Ramos (cell line): ENCODE data around the gene ATP6V0E1.
"Not testable (repeated sequence)": the region's sequence is repeated elsewhere in the genome, so short reads cannot be mapped to it uniquely, and the experiment has no call there.

Source experiments
- in situ Hi-C: fragments of 300-500 bp; cut with MboI; formaldehyde crosslinking; loops from one replicate; pipeline ENCODE4 v1.14.3; 2022; ENCODE audit warnings: low sequenced_read_pairs; ENCODE audit not compliant: unreplicated experiment

The ATP6V0E1 gene

GRCh38 chr5:173055983-173056782, 72.6 kb downstream of the ATP6V0E1 start, which contains the start of gene CREBRF:
TSS of gene CREBRF (plus strand) at chr5:173056352. CDS start at chr5:173080776, 24,424 bp downstream.
- in situ Hi-C loops = no loop called here

- in situ Hi-C loops = no loop called here
Observed at GRCh38 chr5:173056783-173057061, 73.2 kb downstream of the ATP6V0E1 start.

- in situ Hi-C loops = no loop called here
Observed at GRCh38 chr5:173057062-173057924, 73.7 kb downstream of the ATP6V0E1 start.

GRCh38 chr5:173062141-173062540, 78.6 kb downstream of the ATP6V0E1 start:
- in situ Hi-C loops = no loop called here

GRCh38 chr5:173065155-173065554, 81.6 kb downstream of the ATP6V0E1 start:
- in situ Hi-C loops = no loop called here

- in situ Hi-C loops = no loop called here
Observed at GRCh38 chr5:173069671-173070070, 86.1 kb downstream of the ATP6V0E1 start.

GRCh38 chr5:173075137-173075843, 91.7 kb downstream of the ATP6V0E1 start:
- in situ Hi-C loops = no loop called here

- in situ Hi-C loops = no loop called here
Observed at GRCh38 chr5:173075970-173076369, 92.4 kb downstream of the ATP6V0E1 start.

- in situ Hi-C loops = not testable (repeated sequence)
Observed at GRCh38 chr5:173076471-173076870, 92.9 kb downstream of the ATP6V0E1 start.

GRCh38 chr5:173078878-173079277, 95.3 kb downstream of the ATP6V0E1 start:
- in situ Hi-C loops = no loop called here
